Ovary (tissue), 9 donors: Measurements from ENCODE around the gene SDF2L1. TPM values are rescaled to one million over a fixed set of nuclear protein-coding genes. Genes with fewer than 3 reads are reported as not detected.

Experiments
- DNase-seq, 5 donors: peaks; one replicate each; pipeline ENCODE4 v3.0.0-alpha.2; 2019 to 2020
- H3K27ac ChIP-seq, 2 donors: fragments of 200-600 bp; one replicate each; pipeline versions ENCODE4 v1.5.1 to v1.8.0; 2019 to 2022
- H3K27me3 ChIP-seq: fragments of 200-600 bp; one replicate; pipeline ENCODE4 v1.8.0; 2022
- H3K36me3 ChIP-seq: fragments of 200-600 bp; sonication (generic); one replicate; pipeline ENCODE4 v1.5.1; 2019
- H3K4me1 ChIP-seq: one replicate; pipeline ENCODE4 v1.8.1; 2013; ENCODE audit warnings: mild to moderate bottlenecking, moderate library complexity; ENCODE audit not compliant: insufficient read depth
- H3K4me3 ChIP-seq: fragments of 200-600 bp; sonication (generic); one replicate; pipeline ENCODE4 v1.5.1; 2017
- H3K9me3 ChIP-seq, 2 donors: fragments of 200-600 bp in 1 of 2; sonication (generic) in 1 of 2; one replicate each; pipeline versions ENCODE4 v1.5.1 to v1.8.1; 2013 to 2019; ENCODE audit warnings: mild to moderate bottlenecking in 1 of 2, moderate library complexity in 1 of 2
- EP300 ChIP-seq: sonication (generic); formaldehyde crosslinking; IDR thresholded peaks from one replicate; pipeline ENCODE4 v1.6.1; 2017; ENCODE audit warnings: antibody characterized with exemption
- POLR2A ChIP-seq: fragments of 450-650 bp; IDR thresholded peaks from one replicate; pipeline ENCODE4 v1.6.1; 2017; ENCODE audit warnings: antibody characterized with exemption, mild to moderate bottlenecking, moderate library complexity
- WGBS, 3 donors: extraction: QIAGEN DNeasy Blood & Tissue Kit in 1 of 3; methylation state at CpG; one replicate each; pipeline versions ENCODE4 v1.1.5 to v1.1.7; 2013 to 2017; 5-methylcytosine and 5-hydroxymethylcytosine counted together
- intact Hi-C, 4 donors: fragments of 100-400 bp; cut with DNase I; formaldehyde crosslinking; loops; one replicate each; pipeline versions ENCODE4 v1.11.0 to v1.15.1; 2022 to 2023
- polyA plus RNA-seq, 2 donors: library from polyadenylated mRNA; stranded (reverse); fragments of 200-250 nt in 1 of 2; fragments of 350-450 nt in 1 of 2; fragmentation: Illumina TruSeq in 1 of 2; extraction: RNeasy Lipid Tissue Mini Kit (QIAGEN cat#74804) in 1 of 2; gene quantifications; one replicate each; pipeline ENCODE4 v1.2.3, GENCODE V29; 2013 to 2014
- total RNA-seq, 7 donors: library from RNA; depleted of rRNA in 2 of 7; stranded (reverse); fragments of >200 nt in 2 of 7; fragmentation: NEBNext Ultra II Directional in 3 of 7; extraction: Animal tissue kit (Norgen Biotek cat#: 25700) in 3 of 7; gene quantifications; one replicate each; pipeline versions ENCODE4 v1.1.0 to v1.2.4, GENCODE V29; 2016 to 2023
- TF ChIP-seq, protein P1 (sequence below), 3 donors: fragments of 450-650 bp in 2 of 3; fragments of 200-600 bp in 1 of 3; IDR thresholded peaks; one replicate each; pipeline versions ENCODE4 v1.5.1 to v1.8.0; 2016 to 2022; ENCODE audit warnings: antibody characterized with exemption in 3 of 3, mild to moderate bottlenecking in 1 of 3
- donor health status: DM: no; HTN: no; CAD: no; lungs with moderate emphysema.
- donor health status: DM: no; HTN: no; CAD: no.
- donor health status: Bipolar disorder and iron deficiency.
- donor health status: DM: yes; HTN: yes; CAD: no.
- donor health status: DM: no; HTN: no; CAD: no.
- donor health status: DM: yes; HTN: yes; CAD: no.

SDF2L1 gene
- total and polyA plus RNA-seq, 9 donors: 2.1 to 30.4 (median 15.9) TPM

DNA sequence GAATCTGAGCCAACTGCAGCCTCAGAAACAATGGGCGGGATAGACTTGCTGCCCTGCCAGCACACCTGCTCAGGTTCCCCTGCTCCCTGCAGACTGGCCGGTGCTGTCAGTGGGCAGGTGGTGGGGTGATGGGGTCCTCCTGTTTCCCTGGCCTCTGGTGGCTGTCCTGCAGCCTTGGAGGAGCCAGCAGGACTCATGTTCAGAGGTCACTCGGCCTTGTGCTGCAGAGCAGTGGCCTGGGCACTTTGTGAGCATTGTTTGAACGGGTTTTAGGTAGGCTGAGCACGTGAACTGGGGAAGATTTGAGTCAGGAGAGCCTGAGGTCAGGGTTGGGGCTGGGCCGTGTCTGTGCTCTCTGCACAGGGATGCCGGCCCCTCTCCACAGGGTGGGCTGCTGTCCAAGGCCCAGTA lies 41.3 kb downstream of the SDF2L1 start:
- Histone ChIP-seq H3K4me1 (no peaks in the 10 kb centered on the region), H3K27me3 (no peaks in the 10 kb centered on the region), H3K4me3 (no peak overlapping the region), H3K9me3 (no peaks in the 10 kb centered on the region), H3K36me3 (no peaks in the 10 kb centered on the region), H3K27ac (no peak overlapping the region)
- WGBS, 3 donors: 85 to 95% (median 91%) methylated on average over 7 of the region's 7 CpGs
- DNase-seq: no peak
- intact Hi-C loops: no loop called here
- no peak for TF ChIP-seq POLR2A
- no peak for TF ChIP-seq EP300
- TF ChIP-seq, protein P1, sequence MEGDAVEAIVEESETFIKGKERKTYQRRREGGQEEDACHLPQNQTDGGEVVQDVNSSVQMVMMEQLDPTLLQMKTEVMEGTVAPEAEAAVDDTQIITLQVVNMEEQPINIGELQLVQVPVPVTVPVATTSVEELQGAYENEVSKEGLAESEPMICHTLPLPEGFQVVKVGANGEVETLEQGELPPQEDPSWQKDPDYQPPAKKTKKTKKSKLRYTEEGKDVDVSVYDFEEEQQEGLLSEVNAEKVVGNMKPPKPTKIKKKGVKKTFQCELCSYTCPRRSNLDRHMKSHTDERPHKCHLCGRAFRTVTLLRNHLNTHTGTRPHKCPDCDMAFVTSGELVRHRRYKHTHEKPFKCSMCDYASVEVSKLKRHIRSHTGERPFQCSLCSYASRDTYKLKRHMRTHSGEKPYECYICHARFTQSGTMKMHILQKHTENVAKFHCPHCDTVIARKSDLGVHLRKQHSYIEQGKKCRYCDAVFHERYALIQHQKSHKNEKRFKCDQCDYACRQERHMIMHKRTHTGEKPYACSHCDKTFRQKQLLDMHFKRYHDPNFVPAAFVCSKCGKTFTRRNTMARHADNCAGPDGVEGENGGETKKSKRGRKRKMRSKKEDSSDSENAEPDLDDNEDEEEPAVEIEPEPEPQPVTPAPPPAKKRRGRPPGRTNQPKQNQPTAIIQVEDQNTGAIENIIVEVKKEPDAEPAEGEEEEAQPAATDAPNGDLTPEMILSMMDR (IDR thresholded peaks at IDR 0.05): no peak

DNA sequence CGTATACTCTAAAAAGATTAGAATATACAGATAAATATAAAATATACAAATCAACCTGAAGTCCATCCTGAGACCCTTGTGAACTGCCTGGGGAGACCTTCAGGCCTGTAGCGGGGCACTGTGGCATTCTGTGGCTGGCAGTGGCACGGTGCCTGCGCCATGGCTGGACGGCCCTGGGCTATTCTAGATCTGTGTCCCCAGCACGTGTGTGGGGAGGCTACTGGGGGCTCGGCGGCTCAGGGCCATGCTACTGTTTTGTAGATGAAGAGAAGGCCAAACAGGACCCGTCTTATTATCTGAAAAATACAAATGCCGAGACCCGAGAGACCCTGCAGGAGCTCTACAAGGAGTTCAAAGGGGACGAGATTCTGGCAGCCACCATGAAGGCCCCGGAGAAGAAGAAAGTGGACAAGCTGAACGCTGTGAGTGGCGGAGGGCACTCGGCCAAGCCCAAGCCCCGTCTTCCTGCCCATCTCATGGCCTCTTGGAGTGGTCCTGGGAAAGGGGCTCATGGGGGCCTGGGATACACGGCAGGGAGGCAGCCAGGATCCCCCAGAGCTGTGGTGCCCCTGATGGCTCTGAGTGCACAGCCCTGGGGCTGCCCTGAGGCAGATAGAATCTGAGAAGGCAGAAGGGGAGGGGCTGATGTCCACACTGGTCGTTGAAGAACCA lies 42.5 kb downstream of the SDF2L1 start:
- Histone ChIP-seq H3K36me3 (no peaks in the 10 kb centered on the region), H3K27ac (no peak overlapping the region), H3K9me3 (no peaks in the 10 kb centered on the region), H3K4me1 (no peaks in the 10 kb centered on the region), H3K27me3 (no peaks in the 10 kb centered on the region), H3K4me3 (no peak overlapping the region)
- intact Hi-C loops: no loop called here
- WGBS, 3 donors: 88 to 92% (median 89%) methylated on average over 19 of the region's 19 CpGs
- DNase-seq: no peak
- TF ChIP-seq, protein P1 (IDR thresholded peaks at IDR 0.05): no peak
- TF ChIP-seq EP300 (no peak), POLR2A (no peak)

GRCh38 chr22:21685164-21685513 lies 43.0 kb downstream of the SDF2L1 start:
- H3K4me3 ChIP-seq: no peak overlapping the region
- no peaks in the 10 kb centered on the region for H3K27me3 ChIP-seq
- no peaks in the 10 kb centered on the region for H3K9me3 ChIP-seq
- WGBS, 3 donors: 80 to 87% (median 83%) methylated on average over 8 of the region's 8 CpGs
- no peak for TF ChIP-seq EP300
- TF ChIP-seq, protein P1 (IDR thresholded peaks at IDR 0.05): no peak
- no peak for TF ChIP-seq POLR2A
- no peaks in the 10 kb centered on the region for H3K4me1 ChIP-seq
- no peak for DNase-seq
- H3K27ac ChIP-seq: no peak overlapping the region
- intact Hi-C loops: no loop called here
- no peaks in the 10 kb centered on the region for H3K36me3 ChIP-seq

DNA sequence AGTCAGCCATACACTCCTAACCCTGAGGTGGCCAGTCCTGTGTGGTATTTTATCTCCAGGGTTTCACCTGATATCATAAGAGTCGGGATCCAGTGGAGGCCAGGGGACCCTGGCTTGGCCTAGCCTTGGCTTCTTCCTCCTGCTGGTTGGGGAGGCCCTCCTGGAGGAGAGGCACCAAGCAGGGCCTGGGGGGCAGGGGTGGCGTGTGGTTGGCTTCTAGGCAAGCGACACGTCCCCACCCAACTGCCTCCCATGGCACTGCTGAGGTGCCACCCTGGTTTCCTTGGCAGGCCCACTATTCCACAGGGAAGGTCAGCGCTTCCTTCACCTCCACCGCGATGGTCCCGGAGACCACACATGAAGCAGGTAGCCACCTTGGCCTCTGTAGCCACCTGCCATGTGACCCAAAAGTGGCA lies 44.1 kb downstream of the SDF2L1 start:
- intact Hi-C loops: no loop called here
- H3K4me1 ChIP-seq: no peaks in the 10 kb centered on the region
- no peak overlapping the region for H3K27ac ChIP-seq
- no peak for DNase-seq
- no peaks in the 10 kb centered on the region for H3K27me3 ChIP-seq
- no peaks in the 10 kb centered on the region for H3K36me3 ChIP-seq
- 78 to 91% (median 91%) methylated on average over 8 of the region's 8 CpGs for WGBS, 3 donors
- no peaks in the 10 kb centered on the region for H3K9me3 ChIP-seq
- TF ChIP-seq, protein P1 (IDR thresholded peaks at IDR 0.05): no peak
- no peak for TF ChIP-seq POLR2A
- TF ChIP-seq EP300: no peak
- H3K4me3 ChIP-seq: no peak overlapping the region
